Body of pancreas (tissue), 4 donors: ENCODE results near the gene ANKS1B.

ENCODE experiments used
- POLR2A ChIP-seq, 3 donors: fragments of 450-650 bp; IDR thresholded peaks; one replicate each; pipeline ENCODE4 v1.6.1; 2016; ENCODE audit warnings: antibody characterized with exemption in 3 of 3, mild to moderate bottlenecking in 2 of 3
- TF ChIP-seq, protein P1 (sequence below), 7 experiments: fragments of 450-650 bp in 4 of 7; fragments of 200-600 bp in 3 of 7; sonication (generic) in 3 of 7; IDR thresholded peaks; one replicate each; pipeline ENCODE4 v1.5.1; 2016 to 2019; ENCODE audit warnings: antibody characterized with exemption in 7 of 7

GRCh38 chr12:98799822-98800221 lies 1184.9 kb downstream of the ANKS1B start:
- TF ChIP-seq, protein P1, sequence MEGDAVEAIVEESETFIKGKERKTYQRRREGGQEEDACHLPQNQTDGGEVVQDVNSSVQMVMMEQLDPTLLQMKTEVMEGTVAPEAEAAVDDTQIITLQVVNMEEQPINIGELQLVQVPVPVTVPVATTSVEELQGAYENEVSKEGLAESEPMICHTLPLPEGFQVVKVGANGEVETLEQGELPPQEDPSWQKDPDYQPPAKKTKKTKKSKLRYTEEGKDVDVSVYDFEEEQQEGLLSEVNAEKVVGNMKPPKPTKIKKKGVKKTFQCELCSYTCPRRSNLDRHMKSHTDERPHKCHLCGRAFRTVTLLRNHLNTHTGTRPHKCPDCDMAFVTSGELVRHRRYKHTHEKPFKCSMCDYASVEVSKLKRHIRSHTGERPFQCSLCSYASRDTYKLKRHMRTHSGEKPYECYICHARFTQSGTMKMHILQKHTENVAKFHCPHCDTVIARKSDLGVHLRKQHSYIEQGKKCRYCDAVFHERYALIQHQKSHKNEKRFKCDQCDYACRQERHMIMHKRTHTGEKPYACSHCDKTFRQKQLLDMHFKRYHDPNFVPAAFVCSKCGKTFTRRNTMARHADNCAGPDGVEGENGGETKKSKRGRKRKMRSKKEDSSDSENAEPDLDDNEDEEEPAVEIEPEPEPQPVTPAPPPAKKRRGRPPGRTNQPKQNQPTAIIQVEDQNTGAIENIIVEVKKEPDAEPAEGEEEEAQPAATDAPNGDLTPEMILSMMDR (IDR thresholded peaks at IDR 0.05): no peak
- TF ChIP-seq POLR2A (IDR thresholded peaks at IDR 0.05): no peak
